Skin epidermis (tissue), 12 donors: ENCODE results near the gene GID8.
A peak's percentile ranks its signal among the peaks of the same experiment; 100 is the strongest.

Experiments used
- H3K27ac ChIP-seq, 21 experiments: fragments of 200-600 bp; sonication (generic) in 11 of 21; one replicate each; pipeline ENCODE4 v1.5.0; 2020; ENCODE audit warnings: mild to moderate bottlenecking in 3 of 21, inconsistent platforms in 2 of 21, moderate library complexity in 2 of 21
- H3K4me3 ChIP-seq, 7 experiments: fragments of 200-600 bp; sonication (generic) in 2 of 7; one replicate each; pipeline ENCODE4 v1.5.0; 2020; ENCODE audit warnings: inconsistent platforms in 2 of 7, mild to moderate bottlenecking in 2 of 7, moderate library complexity in 1 of 7

GID8 gene

GRCh38 chr20:62901891-62902290, 36.1 kb upstream of the GID8 start:
- H3K27ac ChIP-seq = no peak overlapping the region
- H3K4me3 ChIP-seq = no peak overlapping the region

- no peak overlapping the region for H3K4me3 ChIP-seq
- no peak overlapping the region for H3K27ac ChIP-seq
Measured at GRCh38 chr20:62902926-62903615, 34.9 kb upstream of the GID8 start.

- H3K27ac ChIP-seq = no peak overlapping the region
- no peak overlapping the region for H3K4me3 ChIP-seq
Measured at GRCh38 chr20:62905536-62906117, 32.3 kb upstream of the GID8 start.

- no peak overlapping the region for H3K27ac ChIP-seq
- no peak overlapping the region for H3K4me3 ChIP-seq
Measured at GRCh38 chr20:62906209-62906608, 31.7 kb upstream of the GID8 start.

GRCh38 chr20:62906647-62907375, 31.1 kb upstream of the GID8 start:
- no peak overlapping the region for H3K4me3 ChIP-seq
- H3K27ac ChIP-seq = no peak overlapping the region

- no peak overlapping the region for H3K27ac ChIP-seq
Measured at GRCh38 chr20:62907384-62908317, 30.3 kb upstream of the GID8 start.

GRCh38 chr20:62908971-62909791, 28.8 kb upstream of the GID8 start:
- Histone ChIP-seq H3K4me3 (no peak overlapping the region), H3K27ac (peak overlapping the region in 1 of 21 experiments; percentile 27)

More at GRCh38 chr20:62907384-62908317, 30.3 kb upstream of the GID8 start:
- H3K4me3 ChIP-seq = no peak overlapping the region

- H3K4me3 ChIP-seq = no peak overlapping the region
- H3K27ac ChIP-seq = no peak overlapping the region
Measured at GRCh38 chr20:62910217-62910766, 27.7 kb upstream of the GID8 start.

- H3K4me3 ChIP-seq = no peak overlapping the region
- H3K27ac ChIP-seq = no peak overlapping the region
Measured at GRCh38 chr20:62910777-62911497, 27.0 kb upstream of the GID8 start.

- Histone ChIP-seq H3K4me3 (no peak overlapping the region), H3K27ac (no peak overlapping the region)
Measured at GRCh38 chr20:62911701-62912280, 26.2 kb upstream of the GID8 start.

- no peak overlapping the region for H3K27ac ChIP-seq
- no peak overlapping the region for H3K4me3 ChIP-seq
Measured at GRCh38 chr20:62913043-62913630, 24.8 kb upstream of the GID8 start.

GRCh38 chr20:62914436-62914835, 23.5 kb upstream of the GID8 start:
- no peak overlapping the region for H3K27ac ChIP-seq
- H3K4me3 ChIP-seq = no peak overlapping the region

GRCh38 chr20:62914970-62915457, 22.9 kb upstream of the GID8 start:
- Histone ChIP-seq H3K27ac (peak overlapping the region in 1 of 21 experiments; percentile 9), H3K4me3 (no peak overlapping the region)

GRCh38 chr20:62916703-62917476, 21.1 kb upstream of the GID8 start:
- no peak overlapping the region for H3K27ac ChIP-seq

GRCh38 chr20:62917720-62918119, 20.2 kb upstream of the GID8 start:
- peak overlapping the region in 1 of 21 experiments; percentile 69 for H3K27ac ChIP-seq
- no peak overlapping the region for H3K4me3 ChIP-seq

More at GRCh38 chr20:62916703-62917476, 21.1 kb upstream of the GID8 start:
- no peak overlapping the region for H3K4me3 ChIP-seq

GRCh38 chr20:62918147-62918546, 19.8 kb upstream of the GID8 start:
- H3K4me3 ChIP-seq = no peak overlapping the region

More at GRCh38 chr20:62918147-62918546, 19.8 kb upstream of the GID8 start:
- H3K27ac ChIP-seq = peak overlapping the region in 1 of 21 experiments; percentile 69
